Duodenal mucosa (tissue), 2 donors: Measurements from ENCODE around the gene ERGIC1.
"Not testable (repeated sequence)": the region's sequence is repeated elsewhere in the genome, so short reads cannot be mapped to it uniquely, and the experiment has no call there.

Source experiments
- H3K27ac ChIP-seq: one replicate; pipeline ENCODE4 v1.7.0; 2013; ENCODE audit warnings: low read depth, low read length
- H3K27me3 ChIP-seq, 2 donors: one replicate each; pipeline ENCODE4 v1.7.0; 2013; ENCODE audit warnings: low read length in 2 of 2, control low read depth in 1 of 2; ENCODE audit not compliant: insufficient read depth in 2 of 2, control insufficient read depth in 1 of 2
- H3K36me3 ChIP-seq, 2 donors: one replicate each; pipeline ENCODE4 v1.7.0; 2013; ENCODE audit warnings: low read length in 2 of 2, control low read depth in 1 of 2; ENCODE audit not compliant: insufficient read depth in 2 of 2, control insufficient read depth in 1 of 2
- H3K4me1 ChIP-seq, 2 donors: one replicate each; pipeline ENCODE4 v1.7.0; 2013; ENCODE audit warnings: low read length in 2 of 2, control low read depth in 1 of 2; ENCODE audit not compliant: insufficient read depth in 2 of 2, control insufficient read depth in 1 of 2
- H3K4me3 ChIP-seq, 2 donors: one replicate each; pipeline ENCODE4 v1.7.0; 2013; ENCODE audit warnings: low read length in 2 of 2, low read depth in 1 of 2
- H3K9ac ChIP-seq, 2 donors: one replicate each; pipeline ENCODE4 v1.7.0; 2013; ENCODE audit warnings: low read length in 2 of 2, low read depth in 1 of 2
- H3K9me3 ChIP-seq, 2 donors: one replicate each; pipeline ENCODE4 v1.7.0; 2013; ENCODE audit warnings: low read length in 2 of 2, control low read depth in 1 of 2; ENCODE audit not compliant: control insufficient read depth in 1 of 2

Gene ERGIC1

DNA sequence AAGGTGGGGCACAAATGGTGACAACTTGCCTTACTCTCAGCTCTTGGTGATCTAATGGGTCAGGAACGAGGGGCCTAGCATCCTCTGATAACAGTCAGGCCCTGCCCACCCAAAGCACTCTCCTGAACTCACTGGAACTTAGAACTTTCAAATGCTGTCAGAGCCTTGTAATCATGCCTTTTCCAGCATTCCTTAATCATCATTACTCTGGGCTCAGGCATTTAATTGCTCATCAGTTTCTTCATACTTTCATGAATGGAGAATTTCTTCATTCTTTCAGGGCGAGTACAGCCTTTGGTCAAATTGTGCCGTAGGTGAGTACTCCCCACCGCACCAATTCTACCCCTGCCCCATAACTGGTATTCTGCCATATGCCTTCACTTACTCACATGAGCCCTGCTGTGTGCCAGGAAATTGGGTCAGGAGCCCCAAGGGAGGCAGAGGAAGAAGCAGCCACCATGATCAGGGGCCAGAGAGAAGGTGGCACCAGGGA lies 32.8 kb upstream of the ERGIC1 start:
- Histone ChIP-seq H3K9me3 (no peaks in the 10 kb centered on the region), H3K27ac (no peak overlapping the region), H3K4me3 (no peak overlapping the region), H3K36me3 (no peaks in the 10 kb centered on the region), H3K9ac (no peak overlapping the region), H3K4me1 (peaks cover 6 to 22% of the 10 kb centered on the region in 2 donors), H3K27me3 (no peaks in the 10 kb centered on the region)

DNA sequence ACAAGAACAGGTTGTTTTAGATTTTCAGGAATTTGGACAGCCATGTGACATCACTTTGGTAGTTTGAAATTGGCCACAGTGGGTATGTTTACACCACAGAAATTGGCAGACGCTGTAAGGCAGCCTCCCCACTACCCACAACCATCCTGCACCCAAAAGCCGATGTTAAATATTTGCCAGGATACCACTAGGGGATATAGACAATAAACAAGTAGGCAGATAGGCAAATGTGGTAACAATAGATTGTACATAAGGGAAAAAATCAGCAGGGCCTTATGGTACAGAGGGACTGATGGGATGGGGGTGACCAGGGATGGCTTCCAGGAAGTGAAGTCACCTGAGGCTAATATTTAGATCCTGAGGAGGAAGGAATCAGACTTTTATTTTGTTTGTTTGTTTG lies 31.9 kb upstream of the ERGIC1 start:
- H3K9ac ChIP-seq, result no peak overlapping the region
- no peaks in the 10 kb centered on the region for H3K27me3 ChIP-seq
- H3K9me3 ChIP-seq, result no peaks in the 10 kb centered on the region
- peaks cover 9 to 24% of the 10 kb centered on the region in 2 donors for H3K4me1 ChIP-seq
- H3K36me3 ChIP-seq, result no peaks in the 10 kb centered on the region
- no peak overlapping the region for H3K4me3 ChIP-seq
- no peak overlapping the region for H3K27ac ChIP-seq

GRCh38 chr5:172802567-172803176 lies 31.4 kb upstream of the ERGIC1 start:
- peaks cover 8 to 24% of the 10 kb centered on the region in 2 donors for H3K4me1 ChIP-seq
- H3K27me3 ChIP-seq, result no peaks in the 10 kb centered on the region
- no peak overlapping the region for H3K4me3 ChIP-seq
- H3K9me3 ChIP-seq, result no peaks in the 10 kb centered on the region
- no peak overlapping the region for H3K9ac ChIP-seq
- H3K36me3 ChIP-seq, result no peaks in the 10 kb centered on the region
- no peak overlapping the region for H3K27ac ChIP-seq

DNA sequence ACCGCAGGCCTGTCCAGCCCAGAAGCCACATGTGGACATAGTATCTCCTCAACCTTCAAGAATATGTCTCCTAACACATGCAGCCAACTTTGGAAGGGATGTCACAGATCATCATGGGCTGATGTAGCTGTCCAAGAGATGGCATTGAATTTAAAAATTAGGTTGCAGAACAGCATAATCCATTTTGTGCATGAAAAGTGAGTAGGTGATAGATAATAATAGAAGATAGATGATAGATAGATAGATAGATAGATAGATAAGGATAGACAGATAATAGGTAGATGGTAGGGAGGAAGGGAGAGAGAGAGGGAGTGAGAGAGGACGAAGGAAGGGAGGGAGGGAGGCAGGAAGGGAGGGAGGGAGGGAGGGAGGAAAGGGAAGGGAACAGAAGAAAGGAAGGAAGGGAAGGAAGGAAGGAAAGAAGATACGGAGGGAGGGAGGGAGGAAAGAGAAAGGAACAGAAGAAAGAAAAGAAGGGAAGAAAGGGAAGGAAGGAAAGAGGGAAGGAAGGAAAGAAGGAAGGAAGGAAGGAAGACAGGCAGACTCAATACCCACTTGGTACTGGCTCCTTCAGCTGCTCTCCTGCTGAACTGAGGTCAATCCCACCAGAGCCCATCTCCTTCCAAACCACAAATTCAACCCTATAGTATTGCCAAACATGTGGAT lies 28.9 kb upstream of the ERGIC1 start:
- peaks cover 5 to 6% of the 10 kb centered on the region in 2 donors for H3K4me1 ChIP-seq
- no peaks in the 10 kb centered on the region for H3K36me3 ChIP-seq
- H3K4me3 ChIP-seq, result no peak overlapping the region
- H3K27ac ChIP-seq, result no peak overlapping the region
- H3K9me3 ChIP-seq, result peaks cover 0 to 4% of the 10 kb centered on the region in 2 donors
- H3K9ac ChIP-seq, result no peak overlapping the region
- H3K27me3 ChIP-seq, result no peaks in the 10 kb centered on the region

DNA sequence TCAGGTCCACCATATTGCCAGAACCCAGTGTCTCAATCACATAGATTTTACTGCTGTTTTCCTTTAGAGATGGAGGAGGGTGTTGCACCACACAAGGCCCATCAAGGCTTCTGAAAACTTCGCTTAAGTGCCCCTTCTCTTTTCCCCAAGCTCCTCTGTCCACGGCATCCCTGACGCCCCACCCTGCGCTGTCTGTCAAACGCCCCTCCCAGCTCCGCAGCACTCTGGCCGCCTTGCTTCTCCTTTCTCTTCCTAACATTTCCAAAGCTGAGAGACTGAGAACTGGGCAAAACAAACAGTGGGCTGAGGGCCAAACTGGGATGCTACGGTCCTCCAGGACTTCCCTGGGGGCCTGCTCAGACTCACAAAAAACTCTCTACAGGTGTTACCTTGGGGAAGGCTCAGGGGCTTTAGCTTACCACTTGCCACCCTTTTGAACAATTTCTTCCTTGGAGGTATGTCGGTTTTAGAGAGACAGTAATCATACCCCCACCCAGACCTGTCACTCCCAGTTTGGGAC lies 28.3 kb upstream of the ERGIC1 start:
- no peak overlapping the region for H3K9ac ChIP-seq
- peaks cover 5 to 6% of the 10 kb centered on the region in 2 donors for H3K4me1 ChIP-seq
- no peaks in the 10 kb centered on the region for H3K27me3 ChIP-seq
- no peak overlapping the region for H3K4me3 ChIP-seq
- H3K27ac ChIP-seq, result no peak overlapping the region
- H3K36me3 ChIP-seq, result no peaks in the 10 kb centered on the region
- peaks cover 0 to 4% of the 10 kb centered on the region in 2 donors for H3K9me3 ChIP-seq

DNA sequence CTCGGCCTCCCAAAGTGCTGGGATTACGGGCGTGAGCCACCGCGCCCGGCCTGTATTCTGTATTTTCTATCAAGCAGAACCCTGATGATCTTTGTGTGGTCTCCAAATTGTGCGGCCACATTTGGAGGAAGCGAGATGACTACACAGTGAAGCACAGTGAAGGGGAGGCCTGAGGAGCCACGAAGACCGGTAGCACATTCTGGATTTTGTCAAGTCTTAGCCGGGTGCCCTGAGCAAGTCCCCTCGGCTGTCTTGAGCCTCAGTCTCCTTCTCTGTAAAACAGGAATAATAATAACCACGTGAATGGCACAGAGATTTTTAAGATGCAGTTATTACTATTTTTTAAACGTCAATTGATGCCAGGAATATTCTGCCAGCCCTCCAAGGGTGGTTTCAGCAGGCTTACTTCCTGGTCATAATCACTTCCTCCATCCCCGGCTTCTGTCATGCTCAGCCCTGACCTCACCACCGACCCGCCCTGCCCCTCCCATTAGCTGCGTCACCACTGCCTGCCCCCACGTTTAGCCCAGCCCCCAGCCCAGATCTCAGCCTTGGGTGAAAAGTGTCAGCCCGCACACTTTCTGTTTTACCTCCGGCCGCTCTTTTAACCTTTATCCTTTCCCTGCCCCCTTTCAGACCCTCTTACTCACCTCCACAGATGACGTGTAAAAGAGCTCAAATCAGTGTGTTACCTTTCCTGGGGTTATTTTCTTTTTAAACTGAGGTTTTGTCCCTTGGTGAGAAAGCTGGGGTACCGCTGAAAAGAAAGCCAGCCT lies 27.0 kb upstream of the ERGIC1 start:
- Histone ChIP-seq H3K4me3 (peak overlapping the region; percentile 50 to 61), H3K9me3 (peaks cover 0 to 4% of the 10 kb centered on the region in 2 donors), H3K27ac (peak overlapping the region; percentile 70), H3K36me3 (no peaks in the 10 kb centered on the region), H3K27me3 (no peaks in the 10 kb centered on the region), H3K4me1 (peaks cover 5 to 6% of the 10 kb centered on the region in 2 donors), H3K9ac (peak overlapping the region; percentile 71 to 77)

GRCh38 chr5:172807766-172808311 lies 26.2 kb upstream of the ERGIC1 start:
- Histone ChIP-seq H3K9me3 (peaks cover 0 to 4% of the 10 kb centered on the region in 2 donors), H3K27ac (peak overlapping the region; percentile 70), H3K4me3 (peak overlapping the region; percentile 50 to 61), H3K4me1 (peaks cover 5 to 6% of the 10 kb centered on the region in 2 donors), H3K27me3 (no peaks in the 10 kb centered on the region), H3K9ac (peak overlapping the region; percentile 71 to 77), H3K36me3 (no peaks in the 10 kb centered on the region)

- no peak overlapping the region for H3K27ac ChIP-seq
- no peaks in the 10 kb centered on the region for H3K36me3 ChIP-seq
- H3K4me3 ChIP-seq, result no peak overlapping the region
- no peaks in the 10 kb centered on the region for H3K27me3 ChIP-seq
- no peak overlapping the region for H3K9ac ChIP-seq
- peaks cover 5 to 6% of the 10 kb centered on the region in 2 donors for H3K4me1 ChIP-seq
- H3K9me3 ChIP-seq, result peaks cover 0 to 4% of the 10 kb centered on the region in 2 donors
Observed at GRCh38 chr5:172809774-172810173, 24.3 kb upstream of the ERGIC1 start.

DNA sequence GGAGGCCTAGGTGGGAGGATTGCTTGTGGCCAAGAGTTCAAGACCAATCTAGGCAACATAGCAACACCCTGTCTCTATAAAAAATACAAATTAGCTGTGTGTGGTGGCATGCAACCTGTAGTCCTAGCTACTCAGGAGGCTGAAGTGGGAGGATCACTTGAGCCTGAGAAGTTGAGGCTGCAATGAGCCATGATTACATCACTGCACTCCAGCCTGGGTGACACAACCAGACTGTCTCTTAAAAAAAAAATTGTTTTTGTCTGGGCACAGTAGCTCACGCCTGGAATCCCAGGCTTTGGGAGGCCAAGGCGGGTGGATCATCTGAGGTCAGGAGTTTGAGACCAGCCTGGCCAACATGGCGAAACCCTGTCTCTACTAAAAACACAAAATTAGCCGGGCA lies 23.1 kb upstream of the ERGIC1 start:
- not testable (repeated sequence) for H3K27me3 ChIP-seq, H3K4me1 ChIP-seq, H3K4me3 ChIP-seq, H3K36me3 ChIP-seq, H3K9ac ChIP-seq, H3K27ac ChIP-seq, H3K9me3 ChIP-seq
